H9 (cell line): ENCODE data around the gene PCARE. TPM values are rescaled to one million over a fixed set of nuclear protein-coding genes. Genes with fewer than 3 reads are reported as not detected.

Experiments
- DNase-seq: peaks from one replicate; pipeline ENCODE4 v3.0.0-alpha.2; 2017
- H2AFZ ChIP-seq: one replicate; pipeline ENCODE4 v1.6.1; 2013; ENCODE audit warnings: mild to moderate bottlenecking, low read length, control low read depth, moderate library complexity
- H2AK5ac ChIP-seq: 2 replicates; pipeline ENCODE4 v1.6.1; 2013; ENCODE audit warnings: low read length, control low read depth, mixed read lengths; ENCODE audit not compliant: insufficient read length
- H2BK120ac ChIP-seq: one replicate; pipeline ENCODE4 v1.6.1; 2013; ENCODE audit warnings: low read depth, mild to moderate bottlenecking, low read length, control low read depth, inconsistent platforms; ENCODE audit not compliant: poor library complexity, severe bottlenecking
- H2BK12ac ChIP-seq: 2 replicates; pipeline ENCODE4 v1.6.1; 2013; ENCODE audit warnings: low read length, control low read depth, mixed read lengths, low read depth; ENCODE audit not compliant: insufficient read length
- H2BK15ac ChIP-seq: 2 replicates; pipeline ENCODE4 v1.6.1; 2013; ENCODE audit warnings: low read depth, low read length, control low read depth
- H2BK20ac ChIP-seq: one replicate; pipeline ENCODE4 v1.6.1; 2013; ENCODE audit warnings: low read depth, mild to moderate bottlenecking, low read length, control low read depth, inconsistent platforms; ENCODE audit not compliant: poor library complexity, severe bottlenecking
- H2BK5ac ChIP-seq: 2 replicates; pipeline ENCODE4 v1.6.1; 2013; ENCODE audit warnings: low read length, control low read depth, mixed read lengths; ENCODE audit not compliant: insufficient read length
- H3K14ac ChIP-seq: 2 replicates; pipeline ENCODE4 v1.6.1; 2013; ENCODE audit warnings: low read length, control low read depth; ENCODE audit not compliant: insufficient read depth
- H3K18ac ChIP-seq: 2 replicates; pipeline ENCODE4 v1.6.1; 2013; ENCODE audit warnings: low read depth, mild to moderate bottlenecking, mixed read lengths, low read length, control low read depth; ENCODE audit not compliant: insufficient read length
- H3K23ac ChIP-seq: 2 replicates; pipeline ENCODE4 v1.6.1; 2013; ENCODE audit warnings: low read length, control low read depth, mixed read lengths, low read depth; ENCODE audit not compliant: insufficient read length
- H3K23me2 ChIP-seq: 2 replicates; pipeline ENCODE4 v1.6.1; 2013; ENCODE audit warnings: low read depth, mild to moderate bottlenecking, mixed read lengths, low read length, control low read depth; ENCODE audit not compliant: insufficient read length, poor library complexity, severe bottlenecking
- H3K27ac ChIP-seq: 2 replicates; pipeline ENCODE4 v1.5.1; 2013; ENCODE audit warnings: low read length, control low read depth, mixed read lengths, low read depth; ENCODE audit not compliant: insufficient read length
- H3K27me3 ChIP-seq: 2 replicates; pipeline ENCODE4 v1.6.1; 2013; ENCODE audit warnings: low read length, control low read depth, inconsistent platforms; ENCODE audit not compliant: insufficient read depth
- H3K4ac ChIP-seq: 2 replicates; pipeline ENCODE4 v1.6.1; 2013; ENCODE audit warnings: low read depth, mild to moderate bottlenecking, control low read depth, inconsistent platforms, low read length, moderate library complexity
- H3K4me1 ChIP-seq: 2 replicates; pipeline ENCODE4 v1.6.1; 2013; ENCODE audit warnings: low read length, control low read depth, inconsistent platforms; ENCODE audit not compliant: insufficient read depth
- H3K4me2 ChIP-seq: 2 replicates; pipeline ENCODE4 v1.6.1; 2013; ENCODE audit warnings: low read length, control low read depth, mixed read lengths; ENCODE audit not compliant: insufficient read length, insufficient read depth
- H3K56ac ChIP-seq: 2 replicates; pipeline ENCODE4 v1.6.1; 2013; ENCODE audit warnings: low read depth, mild to moderate bottlenecking, mixed read lengths, low read length, control low read depth; ENCODE audit not compliant: insufficient read length
- H3K79me1 ChIP-seq: 2 replicates; pipeline ENCODE4 v1.6.1; 2013; ENCODE audit warnings: low read depth, mild to moderate bottlenecking, moderate library complexity, low read length, control low read depth, inconsistent platforms; ENCODE audit not compliant: insufficient read depth, poor library complexity, severe bottlenecking
- H3K79me2 ChIP-seq: 2 replicates; pipeline ENCODE4 v1.6.1; 2013; ENCODE audit warnings: low read length, control low read depth, inconsistent platforms; ENCODE audit not compliant: insufficient read depth
- H3K9ac ChIP-seq: 2 replicates; pipeline ENCODE4 v1.6.1; 2013; ENCODE audit warnings: low read length, control low read depth, mixed read lengths; ENCODE audit not compliant: insufficient read length; ENCODE audit errors: extremely low read depth
- H3K9me3 ChIP-seq: one replicate; pipeline ENCODE4 v1.6.1; 2013; ENCODE audit warnings: low read depth, low read length, inconsistent platforms; ENCODE audit not compliant: control insufficient read depth
- H3T11ph ChIP-seq: one replicate; pipeline ENCODE4 v1.6.1; 2013; ENCODE audit warnings: mild to moderate bottlenecking, low read length, control low read depth, inconsistent platforms
- H4K20me1 ChIP-seq: one replicate; pipeline ENCODE4 v1.6.1; 2013; ENCODE audit not compliant: control insufficient read depth, insufficient read length, insufficient read depth
- H4K5ac ChIP-seq: 2 replicates; pipeline ENCODE4 v1.6.1; 2013; ENCODE audit warnings: low read depth, mild to moderate bottlenecking, mixed read lengths, low read length, control low read depth; ENCODE audit not compliant: insufficient read length
- H4K8ac ChIP-seq: replicated peaks from 2 replicates; pipeline ENCODE4 v1.6.1; 2013; ENCODE audit warnings: low read length, control low read depth, mixed read lengths, low read depth; ENCODE audit not compliant: insufficient read length
- H4K91ac ChIP-seq: 2 replicates; pipeline ENCODE4 v1.6.1; 2013; ENCODE audit warnings: low read depth, mild to moderate bottlenecking, moderate library complexity, mixed read lengths, low read length, control low read depth; ENCODE audit not compliant: insufficient read length
- H3K27ac Mint-ChIP-seq, 3 experiments: 2 replicates in 2 of 3; 3 replicates in 1 of 3; pipeline ENCODE4 v1.8.0; 2020 to 2021; ENCODE audit warnings: mixed read lengths in 3 of 3, mild to moderate bottlenecking in 1 of 3, moderate library complexity in 1 of 3
- H3K27me3 Mint-ChIP-seq: 2 replicates; pipeline ENCODE4 v1.8.0; 2021; ENCODE audit warnings: low read depth, mild to moderate bottlenecking, moderate library complexity, mixed read lengths
- H3K36me3 Mint-ChIP-seq, 3 experiments: 2 replicates in 2 of 3; 3 replicates in 1 of 3; pipeline ENCODE4 v1.8.0; 2020 to 2021; ENCODE audit warnings: low read depth in 3 of 3, mixed read lengths in 3 of 3; ENCODE audit not compliant: insufficient read depth in 1 of 3
- H3K4me1 Mint-ChIP-seq, 2 experiments: 2 replicates each; pipeline ENCODE4 v1.8.0; 2020; ENCODE audit warnings: mixed read lengths in 2 of 2
- H3K4me3 Mint-ChIP-seq, 2 experiments: 2 replicates in 1 of 2; 3 replicates in 1 of 2; pipeline ENCODE4 v1.8.0; 2020 to 2021; ENCODE audit warnings: mild to moderate bottlenecking in 2 of 2, mixed read lengths in 2 of 2, moderate library complexity in 1 of 2
- H3K9me3 Mint-ChIP-seq, 2 experiments: 2 replicates in 1 of 2; 3 replicates in 1 of 2; pipeline ENCODE4 v1.8.0; 2020; ENCODE audit warnings: mild to moderate bottlenecking in 2 of 2, mixed read lengths in 2 of 2, moderate library complexity in 1 of 2
- WGBS: extraction: QIAGEN DNeasy Blood & Tissue Kit; methylation state at CpG from one replicate; pipeline ENCODE4 v1.1.7; 2013; ENCODE audit warnings: missing lambda C conversion rate, low lambda C conversion rate, mixed read lengths; ENCODE audit not compliant: insufficient read length; ENCODE audit errors: extremely low coverage; 5-methylcytosine and 5-hydroxymethylcytosine counted together
- total RNA-seq: library from RNA; stranded (reverse); gene quantifications from 2 replicates; pipeline ENCODE4 v1.2.1, GENCODE V29; 2021
- TF ChIP-seq, protein P1 (sequence below): fragments of 200-600 bp; sonication (generic); conservative IDR thresholded peaks from 3 replicates; pipeline ENCODE4 v1.8.0; 2021; ENCODE audit warnings: antibody characterized with exemption, mild to moderate bottlenecking

PCARE gene
- total RNA-seq, 1 experiment from 2014 or later = not detected

DNA sequence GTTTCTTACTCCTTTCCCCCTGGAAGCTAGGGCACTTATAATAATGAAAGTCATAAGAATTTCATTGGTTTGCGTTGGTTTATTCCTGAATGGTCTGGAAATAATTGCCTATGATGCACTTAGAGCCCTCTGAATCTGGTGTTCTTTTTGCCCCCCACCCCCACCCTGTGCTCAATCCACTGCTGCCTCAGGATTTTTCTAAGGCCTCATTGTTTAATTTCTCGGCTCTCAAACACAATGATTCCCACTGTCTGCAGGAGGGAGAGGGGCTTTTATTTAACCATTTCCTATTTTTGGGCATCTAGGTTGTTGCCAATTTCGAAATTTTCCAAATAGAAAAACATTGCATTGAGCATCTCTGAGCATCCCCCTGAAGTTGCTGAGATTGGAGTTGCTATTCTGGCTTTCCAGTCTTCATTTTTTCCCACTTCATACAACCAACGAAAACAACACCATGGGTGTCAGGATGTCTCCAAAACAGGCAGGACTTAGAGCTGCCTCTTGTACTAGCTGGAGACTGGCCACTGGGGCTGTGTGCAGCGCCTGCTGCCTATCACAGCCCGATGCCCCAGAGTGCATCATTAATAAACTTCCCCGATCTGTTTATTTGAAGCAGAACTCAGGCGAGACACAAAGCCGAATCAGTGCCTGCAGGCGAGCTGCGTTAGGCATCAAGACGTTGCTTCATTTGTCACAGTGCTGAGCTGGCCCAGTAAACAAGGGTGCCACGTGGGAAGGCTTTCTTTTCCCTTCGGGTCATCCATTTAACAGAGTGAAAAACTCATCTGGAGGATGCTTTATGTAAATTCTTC is 1.8 kb upstream of the PCARE start:
- Histone ChIP-seq H4K91ac (no peak overlapping the region), H3K9ac (no peak overlapping the region), H3K18ac (no peak overlapping the region), H3K23ac (no peak overlapping the region), H4K5ac (no peak overlapping the region), H2AFZ (no peak overlapping the region), H3T11ph (no peak overlapping the region), H2AK5ac (no peak overlapping the region), H3K79me2 (no peaks in the 10 kb centered on the region), H4K8ac (no peak overlapping the region), H2BK12ac (no peak overlapping the region), H3K27me3 (no peaks in the 10 kb centered on the region), H3K27ac (no peak overlapping the region), H3K56ac (no peak overlapping the region), H3K9me3 (peaks cover 8% of the 10 kb centered on the region), H3K14ac (no peak overlapping the region), H2BK5ac (no peak overlapping the region), H3K4me1 (no peaks in the 10 kb centered on the region), H2BK20ac (no peak overlapping the region), H2BK120ac (no peak overlapping the region), H2BK15ac (no peak overlapping the region), H3K23me2 (no peaks in the 10 kb centered on the region), H3K79me1 (no peaks in the 10 kb centered on the region), H3K4ac (no peak overlapping the region), H4K20me1 (no peaks in the 10 kb centered on the region), H3K4me2 (no peak overlapping the region)
- Mint-ChIP-seq H3K36me3 (peaks cover 0 to 4% (median under 1%) of the 10 kb centered on the region in 3 experiments; a peak in 4 of 7 replicates), H3K27ac (no peak overlapping the region), H3K4me3 (no peak overlapping the region), H3K27me3 (peaks cover 2% of the 10 kb centered on the region), H3K4me1 (peaks cover 0 to 5% of the 10 kb centered on the region in 2 experiments; a peak in 2 of 4 replicates), H3K9me3 (peaks cover 11 to 12% of the 10 kb centered on the region in 2 experiments)
- no peak for DNase-seq
- TF ChIP-seq, protein P1, sequence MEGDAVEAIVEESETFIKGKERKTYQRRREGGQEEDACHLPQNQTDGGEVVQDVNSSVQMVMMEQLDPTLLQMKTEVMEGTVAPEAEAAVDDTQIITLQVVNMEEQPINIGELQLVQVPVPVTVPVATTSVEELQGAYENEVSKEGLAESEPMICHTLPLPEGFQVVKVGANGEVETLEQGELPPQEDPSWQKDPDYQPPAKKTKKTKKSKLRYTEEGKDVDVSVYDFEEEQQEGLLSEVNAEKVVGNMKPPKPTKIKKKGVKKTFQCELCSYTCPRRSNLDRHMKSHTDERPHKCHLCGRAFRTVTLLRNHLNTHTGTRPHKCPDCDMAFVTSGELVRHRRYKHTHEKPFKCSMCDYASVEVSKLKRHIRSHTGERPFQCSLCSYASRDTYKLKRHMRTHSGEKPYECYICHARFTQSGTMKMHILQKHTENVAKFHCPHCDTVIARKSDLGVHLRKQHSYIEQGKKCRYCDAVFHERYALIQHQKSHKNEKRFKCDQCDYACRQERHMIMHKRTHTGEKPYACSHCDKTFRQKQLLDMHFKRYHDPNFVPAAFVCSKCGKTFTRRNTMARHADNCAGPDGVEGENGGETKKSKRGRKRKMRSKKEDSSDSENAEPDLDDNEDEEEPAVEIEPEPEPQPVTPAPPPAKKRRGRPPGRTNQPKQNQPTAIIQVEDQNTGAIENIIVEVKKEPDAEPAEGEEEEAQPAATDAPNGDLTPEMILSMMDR = no peak
- WGBS = no CpG with 5 or more reads among the region's 14 CpGs
